ENCODE measurements around the gene TBC1D21.
"Not testable (repeated sequence)": the region's sequence is repeated elsewhere in the genome, so short reads cannot be mapped to it uniquely, and the experiment has no call there.

The TBC1D21 gene

GRCh38 chr15:73930790-73931281 lies 57.5 kb downstream of the TBC1D21 start:
- DNase-seq (ENCODE audit: low read depth): no peak

- no peak for DNase-seq (ENCODE audit: low read depth)
These were observed 58.1 kb downstream of the TBC1D21 start for GRCh38 chr15:73931441-73931840.

GRCh38 chr15:73932381-73933191 lies 59.2 kb downstream of the TBC1D21 start:
- no peak for DNase-seq (ENCODE audit: low read depth)

- DNase-seq (ENCODE audit: low read depth): no peak
These were observed 60.9 kb downstream of the TBC1D21 start for GRCh38 chr15:73934281-73934680.

GRCh38 chr15:73935547-73935946 lies 62.2 kb downstream of the TBC1D21 start:
- no peak for DNase-seq (ENCODE audit: low read depth)

GRCh38 chr15:73936181-73936580 lies 62.8 kb downstream of the TBC1D21 start:
- DNase-seq (ENCODE audit: low read depth): no peak

GRCh38 chr15:73936588-73937290 lies 63.4 kb downstream of the TBC1D21 start:
- no peak for DNase-seq (ENCODE audit: low read depth)

- no peak for DNase-seq (ENCODE audit: low read depth)
These were observed 63.9 kb downstream of the TBC1D21 start for GRCh38 chr15:73937296-73937695.

- no peak for DNase-seq (ENCODE audit: low read depth)
These were observed 64.4 kb downstream of the TBC1D21 start for GRCh38 chr15:73937726-73938125.

GRCh38 chr15:73938516-73938915 lies 65.2 kb downstream of the TBC1D21 start:
- not testable (repeated sequence) for DNase-seq (ENCODE audit: low read depth)

Data from stimulated activated CD4-positive, alpha-beta T cell treated with anti-CD3 and anti-CD28 coated beads, Interleukin-2, amount 100 ng/mL, for 4 hours (primary cell).